ENCODE results near the gene CRYBA4.

CRYBA4 gene

GRCh38 chr22:26621663-26622062 lies at the start of gene CRYBA4:
Gene CRYBA4 (plus strand): TSS chr22:26621963. CDS start chr22:26622597, 634 bp downstream.
- Histone ChIP-seq H3K4me3 (no peak within 1 kb of the TSS), H3K27me3 (no peaks in the 10 kb centered on the region), H3K9me3 (replicated peaks in 1 of 11) (peaks cover 0 to 8% (median 0%) of the 10 kb centered on the region in 11 experiments; a peak in 4 of 22 replicates), H3K4me1 (peaks cover 31 to 53% (median 42%) of the 10 kb centered on the region in 10 experiments), H3K9ac (no peak within 1 kb of the TSS), H4K20me1 (no peaks in the 10 kb centered on the region), H3K27ac (0 out of 22 replicates have a peak within 1 kb of the TSS, but pooled peaks of 1 of the 11 experiments have one; percentile 18), H3K4me2 (peak within 1 kb of the TSS in 5 of 11 experiments; percentile 4 to 53 (median 23); a peak in 7 of 22 replicates), H3K36me3 (no peaks in the 10 kb centered on the region)
- no peak for TF ChIP-seq Cebpa-rat (IDR thresholded peaks at IDR 0.05)

GRCh38 chr22:26573026-26573662 lies 48.6 kb upstream of the CRYBA4 start:
- H3K9ac ChIP-seq: peak overlapping the region; percentile 67 to 79 (median 76); a peak in 21 of 22 replicates
- TF ChIP-seq Cebpa-rat (IDR thresholded peaks at IDR 0.05): peak; percentile 56 to 86 (median 81); a peak in 20 of 22 replicates
- H3K4me1 ChIP-seq: peaks cover 93 to 100% (median 98%) of the 10 kb centered on the region in 10 experiments
- peak overlapping the region; percentile 81 to 96 (median 88) for H3K4me2 ChIP-seq
- peaks cover 0 to 71% (median 2%) of the 10 kb centered on the region in 11 experiments; a peak in 8 of 22 replicates for H4K20me1 ChIP-seq
- H3K27me3 ChIP-seq: no peaks in the 10 kb centered on the region
- peak overlapping the region in 9 of 10 experiments; percentile 12 to 58 (median 29); a peak in 11 of 20 replicates for H3K4me3 ChIP-seq
- no peaks in the 10 kb centered on the region for H3K9me3 ChIP-seq (replicated peaks in 1 of 11)
- peak overlapping the region; percentile 83 to 89 (median 86) for H3K27ac ChIP-seq
- H3K36me3 ChIP-seq: peaks cover 0 to 28% (median 2%) of the 10 kb centered on the region in 11 experiments; a peak in 6 of 22 replicates

GRCh38 chr22:26574001-26574723 lies 47.6 kb upstream of the CRYBA4 start:
- Histone ChIP-seq H3K4me1 (peaks cover 93 to 100% (median 98%) of the 10 kb centered on the region in 10 experiments), H4K20me1 (peaks cover 0 to 75% (median 4%) of the 10 kb centered on the region in 11 experiments; a peak in 8 of 22 replicates), H3K9me3 (replicated peaks in 1 of 11) (no peaks in the 10 kb centered on the region), H3K4me3 (peak overlapping the region in 1 of 10 experiments; percentile 1; a peak in 1 of 20 replicates), H3K4me2 (peak overlapping the region; percentile 81 to 96 (median 88)), H3K27ac (peak overlapping the region; percentile 83 to 89 (median 86)), H3K36me3 (peaks cover 0 to 36% (median 0%) of the 10 kb centered on the region in 11 experiments; a peak in 6 of 22 replicates), H3K27me3 (no peaks in the 10 kb centered on the region), H3K9ac (peak overlapping the region; percentile 52 to 79 (median 76); a peak in 21 of 22 replicates)
- TF ChIP-seq Cebpa-rat (IDR thresholded peaks at IDR 0.05): no peak

GRCh38 chr22:26576026-26576680 lies 45.6 kb upstream of the CRYBA4 start:
- peaks cover 0 to 80% (median 11%) of the 10 kb centered on the region in 11 experiments; a peak in 10 of 22 replicates for H4K20me1 ChIP-seq
- no peak overlapping the region for H3K4me3 ChIP-seq
- H3K27me3 ChIP-seq: no peaks in the 10 kb centered on the region
- peak overlapping the region; percentile 81 to 96 (median 88) for H3K4me2 ChIP-seq
- H3K4me1 ChIP-seq: peaks cover 96 to 100% (median 100%) of the 10 kb centered on the region in 10 experiments
- H3K9me3 ChIP-seq (replicated peaks in 1 of 11): no peaks in the 10 kb centered on the region
- H3K27ac ChIP-seq: peak overlapping the region in 10 of 11 experiments; percentile 31 to 89 (median 53); a peak in 18 of 22 replicates
- TF ChIP-seq Cebpa-rat (IDR thresholded peaks at IDR 0.05): no peak
- peaks cover 0 to 34% (median 2%) of the 10 kb centered on the region in 11 experiments; a peak in 12 of 22 replicates for H3K36me3 ChIP-seq
- peak overlapping the region in 7 of 11 experiments; percentile 1 to 57 (median 46); a peak in 12 of 22 replicates for H3K9ac ChIP-seq

- no peak for TF ChIP-seq Cebpa-rat (IDR thresholded peaks at IDR 0.05)
- peak overlapping the region in 4 of 11 experiments; percentile 24 to 89 (median 56); a peak in 4 of 22 replicates for H3K27ac ChIP-seq
- H3K9ac ChIP-seq: 0 out of 22 replicates have a peak overlapping the region, but pooled peaks of 1 of the 11 experiments have one; percentile 37
- peaks cover 8 to 34% (median 10%) of the 10 kb centered on the region in 11 experiments for H3K36me3 ChIP-seq
- no peaks in the 10 kb centered on the region for H3K9me3 ChIP-seq (replicated peaks in 1 of 11)
- H3K4me3 ChIP-seq: no peak overlapping the region
- H3K27me3 ChIP-seq: no peaks in the 10 kb centered on the region
- peaks cover 0 to 80% (median 11%) of the 10 kb centered on the region in 11 experiments; a peak in 10 of 22 replicates for H4K20me1 ChIP-seq
- peaks cover 91 to 100% (median 96%) of the 10 kb centered on the region in 10 experiments for H3K4me1 ChIP-seq
- peak overlapping the region; percentile 81 to 96 (median 88) for H3K4me2 ChIP-seq
Measured at GRCh38 chr22:26577081-26577480, 44.7 kb upstream of the CRYBA4 start.

- peak overlapping the region; percentile 33 to 63 (median 59); a peak in 17 of 22 replicates for H3K9ac ChIP-seq
- H3K4me1 ChIP-seq: peaks cover 78 to 99% (median 87%) of the 10 kb centered on the region in 10 experiments
- TF ChIP-seq Cebpa-rat (IDR thresholded peaks at IDR 0.05): no peak
- peaks cover 0 to 96% (median 22%) of the 10 kb centered on the region in 11 experiments; a peak in 15 of 22 replicates for H4K20me1 ChIP-seq
- no peaks in the 10 kb centered on the region for H3K9me3 ChIP-seq (replicated peaks in 1 of 11)
- H3K27me3 ChIP-seq: no peaks in the 10 kb centered on the region
- peak overlapping the region; percentile 64 to 95 (median 85) for H3K4me2 ChIP-seq
- H3K36me3 ChIP-seq: peaks cover 14 to 50% (median 22%) of the 10 kb centered on the region in 11 experiments
- peak overlapping the region in 9 of 10 experiments; percentile 20 to 47 (median 30); a peak in 9 of 20 replicates for H3K4me3 ChIP-seq
- peak overlapping the region in 10 of 11 experiments; percentile 32 to 89 (median 67); a peak in 19 of 22 replicates for H3K27ac ChIP-seq
Measured at GRCh38 chr22:26579331-26579886, 42.4 kb upstream of the CRYBA4 start.

GRCh38 chr22:26580240-26580962 lies 41.4 kb upstream of the CRYBA4 start:
- Histone ChIP-seq H3K36me3 (peaks cover 14 to 52% (median 22%) of the 10 kb centered on the region in 11 experiments), H4K20me1 (peaks cover 8 to 99% (median 27%) of the 10 kb centered on the region in 11 experiments; a peak in 18 of 22 replicates), H3K9me3 (replicated peaks in 1 of 11) (no peaks in the 10 kb centered on the region), H3K9ac (peak overlapping the region in 7 of 11 experiments; percentile 35 to 63 (median 60); a peak in 9 of 22 replicates), H3K27ac (peak overlapping the region in 8 of 11 experiments; percentile 44 to 89 (median 70); a peak in 15 of 22 replicates), H3K4me3 (peak overlapping the region in 3 of 10 experiments; percentile 19 to 40 (median 30); a peak in 3 of 20 replicates), H3K4me2 (peak overlapping the region; percentile 64 to 95 (median 85)), H3K27me3 (no peaks in the 10 kb centered on the region), H3K4me1 (peaks cover 78 to 99% (median 87%) of the 10 kb centered on the region in 10 experiments)
- no peak for TF ChIP-seq Cebpa-rat (IDR thresholded peaks at IDR 0.05)

All from BLaER1 treated with 17β-estradiol and CSF1 and Interleukin-3, amounts not matched to agents 10 nM and 100 nM (cell line).